HepG2 (cell line): ENCODE data around the gene THBS2. TPM values are rescaled to one million over a fixed set of nuclear protein-coding genes. Genes with fewer than 3 reads are reported as not detected.

Experiments
- ATAC-seq: fragments of 200-7000 bp; cut with Tn5 transposase; 3 replicates; pipeline ENCODE4 v1.9.1; 2020; ENCODE audit warnings: mild to moderate bottlenecking, moderate library complexity
- BruUV-seq: library from RNA; stranded (reverse); fragments of 400-500 nt; replicated peaks from 2 replicates; lab custom pipeline; 2021; lab: Mats Ljungman, UMichigan
- CTCF ChIA-PET: fragments of 300-600 bp; formaldehyde crosslinking; extraction: SDS; loops from one replicate; lab custom pipeline; 2021; ENCODE audit warnings: low total read pairs, inconsistent platforms, low intra/inter-chr PET ratio; lab: Yijun Ruan, JAX
- POLR2A ChIA-PET: fragments of 350-600 bp; sonication (Branson Sonifier 250); formaldehyde crosslinking; loops from one replicate; lab custom pipeline; 2020; ENCODE audit warnings: antibody characterized with exemption, inconsistent platforms; lab: Yijun Ruan, JAX
- DNase-seq: peaks from one replicate; pipeline ENCODE4 v3.0.0-alpha.2; 2015; ENCODE audit warnings: low spot score
- FAIRE-seq: peaks from 3 replicates; lab custom pipeline; 2011; peaks lifted over from hg19 to GRCh38; lab: Jason Lieb, UNC
- H2AFZ ChIP-seq: one replicate; pipeline ENCODE4 v1.6.1; 2011; ENCODE audit warnings: low read length, inconsistent platforms
- H3K27ac ChIP-seq: fragments of 300-600 bp; 3 replicates; pipeline ENCODE4 v1.8.0; 2011; ENCODE audit warnings: mixed run types, mild to moderate bottlenecking, mixed read lengths, low read length, inconsistent platforms; ENCODE audit not compliant: insufficient read depth; ENCODE audit errors: extremely low read length
- H3K27me3 ChIP-seq, 2 experiments: fragments of 200-600 bp in 1 of 2; 2 replicates in 1 of 2; 3 replicates in 1 of 2; pipeline versions ENCODE4 v1.6.0 to v1.8.0; 2011; ENCODE audit warnings: low read length in 2 of 2, mild to moderate bottlenecking in 2 of 2, moderate library complexity in 2 of 2, inconsistent platforms in 1 of 2; ENCODE audit not compliant: insufficient read depth in 2 of 2, control insufficient read depth in 1 of 2
- H3K36me3 ChIP-seq, 2 experiments: fragments of 200-600 bp in 1 of 2; replicated peaks in 1 of 2; 2 replicates in 1 of 2; 3 replicates in 1 of 2; pipeline versions ENCODE4 v1.5.1 to v1.8.0; 2011; ENCODE audit warnings: low read length in 2 of 2, inconsistent platforms in 1 of 2; ENCODE audit not compliant: insufficient read depth in 2 of 2, control insufficient read depth in 1 of 2
- H3K4me1 ChIP-seq: 2 replicates; pipeline ENCODE4 v1.5.1; 2012; ENCODE audit warnings: low read length, inconsistent platforms; ENCODE audit not compliant: insufficient read depth
- H3K4me2 ChIP-seq: 2 replicates; pipeline ENCODE4 v1.6.0; 2011; ENCODE audit warnings: low read depth, low read length, inconsistent platforms
- H3K4me3 ChIP-seq, 3 experiments: fragments of 200-600 bp in 1 of 3; sonication (generic), shearing (Covaris generic) in 1 of 3; replicated peaks in 1 of 3; 2 replicates each; pipeline ENCODE4 v1.5.1; 2011 to 2016; ENCODE audit warnings: low read length in 3 of 3, inconsistent platforms in 2 of 3, low read depth in 2 of 3, mild to moderate bottlenecking in 2 of 3, control low read depth in 1 of 3, mixed read lengths in 1 of 3; ENCODE audit not compliant: insufficient read depth in 1 of 3
- H3K79me2 ChIP-seq: one replicate; pipeline ENCODE4 v1.6.1; 2011; ENCODE audit warnings: low read length, inconsistent platforms; ENCODE audit not compliant: insufficient read depth
- H3K9ac ChIP-seq: 2 replicates; pipeline ENCODE4 v1.6.0; 2011; ENCODE audit warnings: mild to moderate bottlenecking, low read depth, low read length, inconsistent platforms; ENCODE audit not compliant: insufficient read depth
- H3K9me3 ChIP-seq: 2 replicates; pipeline ENCODE4 v1.5.1; 2012; ENCODE audit warnings: mild to moderate bottlenecking, low read length
- H4K20me1 ChIP-seq: 2 replicates; pipeline ENCODE4 v1.6.0; 2011; ENCODE audit warnings: inconsistent platforms, mild to moderate bottlenecking, low read length, moderate library complexity; ENCODE audit not compliant: insufficient read depth
- MED13 ChIP-seq: sonication (generic); formaldehyde crosslinking; IDR thresholded peaks from 2 replicates; pipeline ENCODE4 v1.5.0; 2020; ENCODE audit warnings: missing genetic modification reagents
- RFXAP ChIP-seq: sonication (generic); formaldehyde crosslinking; IDR thresholded peaks from 2 replicates; pipeline ENCODE4 v1.4.0; 2020; ENCODE audit warnings: missing genetic modification reagents, borderline replicate concordance
- SCMH1 ChIP-seq: sonication (generic); formaldehyde crosslinking; IDR thresholded peaks from 2 replicates; pipeline ENCODE4 v1.9.0; 2021; ENCODE audit warnings: missing genetic modification reagents, mild to moderate bottlenecking, borderline replicate concordance
- SNAI1 ChIP-seq: sonication (generic); formaldehyde crosslinking; IDR thresholded peaks from 2 replicates; pipeline ENCODE4 v1.5.0; 2020; ENCODE audit warnings: mild to moderate bottlenecking, missing genetic modification reagents, borderline replicate concordance
- TARDBP ChIP-seq: sonication (generic); formaldehyde crosslinking; IDR thresholded peaks from 2 replicates; pipeline ENCODE4 v1.8.0; 2022; ENCODE audit warnings: mild to moderate bottlenecking, missing genetic modification reagents
- THAP11 ChIP-seq: IDR thresholded peaks from 2 replicates; pipeline ENCODE4 v1.6.1; 2016; ENCODE audit warnings: missing biosample characterization, missing genetic modification reagents
- ZBTB7A ChIP-seq: sonication (generic); formaldehyde crosslinking; IDR thresholded peaks from 2 replicates; pipeline ENCODE4 v1.8.0; 2022; ENCODE audit warnings: mild to moderate bottlenecking, missing genetic modification reagents
- ZNF263 ChIP-seq: sonication (generic); formaldehyde crosslinking; IDR thresholded peaks from 2 replicates; pipeline ENCODE4 v1.4.0; 2020; ENCODE audit warnings: missing genetic modification reagents
- ZNF3 ChIP-seq: IDR thresholded peaks from 2 replicates; pipeline ENCODE4 v1.7.0; 2017; ENCODE audit warnings: inconsistent platforms
- ZNF660 ChIP-seq: sonication (generic); formaldehyde crosslinking; IDR thresholded peaks from 2 replicates; pipeline ENCODE4 v1.5.1; 2020; ENCODE audit warnings: mild to moderate bottlenecking, low read depth, missing genetic modification reagents, borderline replicate concordance
- WGBS: methylation state at CpG from one replicate; pipeline ENCODE4 v1.1.6; 2017; ENCODE audit warnings: low lambda C conversion rate; 5-methylcytosine and 5-hydroxymethylcytosine counted together
- in situ Hi-C: cut with HindIII; loops from 2 replicates; pipeline ENCODE4 v1.10.0; 2017; ENCODE audit warnings: low pct_unique_long_range_greater_than_20kb; ENCODE audit not compliant: extremely low pct_ligation_motif_present
- intact Hi-C: fragments of 100-400 bp; cut with micrococcal nuclease; formaldehyde crosslinking; loops from one replicate; pipeline ENCODE4 v1.10.0; 2022; ENCODE audit not compliant: unreplicated experiment
- polyA plus RNA-seq, 8 experiments: library from polyadenylated mRNA; depleted of rRNA in 3 of 8; stranded (reverse) in 7 of 8; unstranded in 1 of 8; fragments of >200 nt; fragmentation: Illumina TruSeq in 4 of 8; extraction: Trizol in 4 of 8; gene quantifications; 2 replicates each; pipeline versions ENCODE4 v1.2.1 to v1.2.3, GENCODE V29; 2011 to 2016; ENCODE audit warnings: low read depth in 4 of 8, missing spikeins in 1 of 8, mixed read lengths in 1 of 8; ENCODE audit not compliant: insufficient read depth in 1 of 8
- total RNA-seq, 5 experiments: library from RNA; depleted of rRNA; stranded (reverse); fragments of >200 nt; fragmentation: Illumina TruSeq; extraction: Trizol; gene quantifications; 2 replicates each; pipeline ENCODE4 v1.2.3, GENCODE V29; 2016; ENCODE audit warnings: low read depth in 1 of 5
- TF ChIP-seq, protein P1 (sequence below): sonication (generic); formaldehyde crosslinking; IDR thresholded peaks from 2 replicates; pipeline ENCODE4 v1.4.0; 2020; ENCODE audit warnings: missing genetic modification reagents, borderline replicate concordance
- TF ChIP-seq, protein P2 (sequence below), 2 experiments: sonication (generic) in 1 of 2; formaldehyde crosslinking in 1 of 2; IDR thresholded peaks; 2 replicates each; pipeline versions ENCODE4 v1.4.0 to v1.6.1; 2018 to 2020; ENCODE audit warnings: missing genetic modification reagents in 2 of 2, borderline replicate concordance in 1 of 2, low read depth in 1 of 2, mild to moderate bottlenecking in 1 of 2, missing biosample characterization in 1 of 2
- TF ChIP-seq, protein P3 (sequence below): sonication (generic); formaldehyde crosslinking; IDR thresholded peaks from 2 replicates; pipeline ENCODE4 v1.8.0; 2022; ENCODE audit warnings: missing genetic modification reagents, mild to moderate bottlenecking, moderate library complexity, borderline replicate concordance
- TF ChIP-seq, protein P4 (sequence below): sonication (generic); formaldehyde crosslinking; IDR thresholded peaks from 2 replicates; pipeline ENCODE4 v1.4.0; 2020; ENCODE audit warnings: missing genetic modification reagents, borderline replicate concordance

THBS2 gene
- total and polyA plus RNA-seq, 2 of the 13 experiments (the other 11 are each of a cell fraction or from before 2014, with no cell fraction given), result 0.12 to 0.15 TPM

DNA sequence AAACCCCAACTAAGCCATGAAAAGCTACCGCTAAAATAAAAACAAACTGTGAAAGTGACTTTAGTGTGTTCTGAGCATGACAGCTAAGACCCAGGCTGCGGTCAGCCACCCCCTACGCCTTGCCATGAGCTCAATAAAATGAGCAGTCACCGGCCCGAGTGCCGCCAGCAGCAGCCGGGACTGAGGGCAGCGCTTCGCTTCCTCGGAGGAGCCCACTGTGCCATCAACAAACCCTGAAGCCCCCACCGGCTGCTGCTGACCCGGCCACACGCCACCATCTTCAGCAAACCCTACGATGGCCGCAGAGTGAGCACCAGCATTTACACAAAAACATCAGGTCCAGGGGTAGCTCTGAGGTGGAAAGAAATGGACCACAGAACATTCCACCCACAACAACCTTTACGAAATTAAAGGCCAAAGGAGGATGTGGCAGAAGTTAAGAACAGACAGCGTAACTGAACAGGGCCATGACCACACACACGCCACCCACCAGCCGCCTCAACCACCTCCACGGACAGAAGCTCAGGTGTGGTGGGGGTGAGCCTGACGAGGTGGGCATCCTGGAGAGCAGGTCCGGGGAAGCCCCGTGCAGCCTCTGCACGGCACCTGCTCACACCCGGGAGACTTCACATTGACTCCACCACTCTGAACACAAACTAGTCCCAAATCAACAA is 67.0 kb downstream of the THBS2 start:
- intact Hi-C loops, result no loop called here
- in situ Hi-C loops, result no loop called here
- WGBS, result 54% methylated on average over 25 of the region's 25 CpGs
- POLR2A ChIA-PET, result no interaction called here
- H3K27me3 ChIP-seq, result peaks cover 10 to 70% of the 10 kb centered on the region in 2 experiments; a peak in 4 of 5 replicates
- BruUV-seq, result no TSS peak
- no peak overlapping the region for H3K4me2 ChIP-seq
- no peak overlapping the region for H3K27ac ChIP-seq
- no peak for FAIRE-seq
- CTCF ChIA-PET, result no interaction called here
- H3K36me3 ChIP-seq, result no peaks in the 10 kb centered on the region
- H3K79me2 ChIP-seq, result no peaks in the 10 kb centered on the region
- no peak overlapping the region for H3K4me3 ChIP-seq
- H2AFZ ChIP-seq, result no peak overlapping the region
- no peaks in the 10 kb centered on the region for H3K4me1 ChIP-seq
- H3K9me3 ChIP-seq, result no peaks in the 10 kb centered on the region
- no peak overlapping the region for H3K9ac ChIP-seq
- no peak for ATAC-seq
- no peaks in the 10 kb centered on the region for H4K20me1 ChIP-seq
- no peak for DNase-seq
- TF ChIP-seq ZNF3 (CRISPR knock-in tag), result no peak
- TF ChIP-seq ZNF660, result no peak
- no peak for TF ChIP-seq THAP11
- TF ChIP-seq ZBTB7A (CRISPR knock-in tag), result no peak
- TF ChIP-seq, protein P1, sequence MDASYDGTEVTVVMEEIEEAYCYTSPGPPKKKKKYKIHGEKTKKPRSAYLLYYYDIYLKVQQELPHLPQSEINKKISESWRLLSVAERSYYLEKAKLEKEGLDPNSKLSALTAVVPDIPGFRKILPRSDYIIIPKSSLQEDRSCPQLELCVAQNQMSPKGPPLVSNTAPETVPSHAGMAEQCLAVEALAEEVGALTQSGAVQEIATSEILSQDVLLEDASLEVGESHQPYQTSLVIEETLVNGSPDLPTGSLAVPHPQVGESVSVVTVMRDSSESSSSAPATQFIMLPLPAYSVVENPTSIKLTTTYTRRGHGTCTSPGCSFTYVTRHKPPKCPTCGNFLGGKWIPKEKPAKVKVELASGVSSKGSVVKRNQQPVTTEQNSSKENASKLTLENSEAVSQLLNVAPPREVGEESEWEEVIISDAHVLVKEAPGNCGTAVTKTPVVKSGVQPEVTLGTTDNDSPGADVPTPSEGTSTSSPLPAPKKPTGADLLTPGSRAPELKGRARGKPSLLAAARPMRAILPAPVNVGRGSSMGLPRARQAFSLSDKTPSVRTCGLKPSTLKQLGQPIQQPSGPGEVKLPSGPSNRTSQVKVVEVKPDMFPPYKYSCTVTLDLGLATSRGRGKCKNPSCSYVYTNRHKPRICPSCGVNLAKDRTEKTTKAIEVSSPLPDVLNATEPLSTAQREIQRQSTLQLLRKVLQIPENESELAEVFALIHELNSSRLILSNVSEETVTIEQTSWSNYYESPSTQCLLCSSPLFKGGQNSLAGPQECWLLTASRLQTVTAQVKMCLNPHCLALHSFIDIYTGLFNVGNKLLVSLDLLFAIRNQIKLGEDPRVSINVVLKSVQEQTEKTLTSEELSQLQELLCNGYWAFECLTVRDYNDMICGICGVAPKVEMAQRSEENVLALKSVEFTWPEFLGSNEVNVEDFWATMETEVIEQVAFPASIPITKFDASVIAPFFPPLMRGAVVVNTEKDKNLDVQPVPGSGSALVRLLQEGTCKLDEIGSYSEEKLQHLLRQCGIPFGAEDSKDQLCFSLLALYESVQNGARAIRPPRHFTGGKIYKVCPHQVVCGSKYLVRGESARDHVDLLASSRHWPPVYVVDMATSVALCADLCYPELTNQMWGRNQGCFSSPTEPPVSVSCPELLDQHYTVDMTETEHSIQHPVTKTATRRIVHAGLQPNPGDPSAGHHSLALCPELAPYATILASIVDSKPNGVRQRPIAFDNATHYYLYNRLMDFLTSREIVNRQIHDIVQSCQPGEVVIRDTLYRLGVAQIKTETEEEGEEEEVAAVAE, result no peak
- no peak for TF ChIP-seq RFXAP (CRISPR knock-in tag)
- TF ChIP-seq, protein P2, sequence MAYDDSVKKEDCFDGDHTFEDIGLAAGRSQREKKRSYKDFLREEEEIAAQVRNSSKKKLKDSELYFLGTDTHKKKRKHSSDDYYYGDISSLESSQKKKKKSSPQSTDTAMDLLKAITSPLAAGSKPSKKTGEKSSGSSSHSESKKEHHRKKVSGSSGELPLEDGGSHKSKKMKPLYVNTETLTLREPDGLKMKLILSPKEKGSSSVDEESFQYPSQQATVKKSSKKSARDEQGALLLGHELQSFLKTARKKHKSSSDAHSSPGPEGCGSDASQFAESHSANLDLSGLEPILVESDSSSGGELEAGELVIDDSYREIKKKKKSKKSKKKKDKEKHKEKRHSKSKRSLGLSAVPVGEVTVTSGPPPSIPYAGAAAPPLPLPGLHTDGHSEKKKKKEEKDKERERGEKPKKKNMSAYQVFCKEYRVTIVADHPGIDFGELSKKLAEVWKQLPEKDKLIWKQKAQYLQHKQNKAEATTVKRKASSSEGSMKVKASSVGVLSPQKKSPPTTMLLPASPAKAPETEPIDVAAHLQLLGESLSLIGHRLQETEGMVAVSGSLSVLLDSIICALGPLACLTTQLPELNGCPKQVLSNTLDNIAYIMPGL (CRISPR knock-in tag; IDR thresholded peaks at IDR 0.05; ENCODE audit: borderline replicate concordance in 1 of 2, low read depth in 1 of 2), result no peak
- TF ChIP-seq, protein P3, sequence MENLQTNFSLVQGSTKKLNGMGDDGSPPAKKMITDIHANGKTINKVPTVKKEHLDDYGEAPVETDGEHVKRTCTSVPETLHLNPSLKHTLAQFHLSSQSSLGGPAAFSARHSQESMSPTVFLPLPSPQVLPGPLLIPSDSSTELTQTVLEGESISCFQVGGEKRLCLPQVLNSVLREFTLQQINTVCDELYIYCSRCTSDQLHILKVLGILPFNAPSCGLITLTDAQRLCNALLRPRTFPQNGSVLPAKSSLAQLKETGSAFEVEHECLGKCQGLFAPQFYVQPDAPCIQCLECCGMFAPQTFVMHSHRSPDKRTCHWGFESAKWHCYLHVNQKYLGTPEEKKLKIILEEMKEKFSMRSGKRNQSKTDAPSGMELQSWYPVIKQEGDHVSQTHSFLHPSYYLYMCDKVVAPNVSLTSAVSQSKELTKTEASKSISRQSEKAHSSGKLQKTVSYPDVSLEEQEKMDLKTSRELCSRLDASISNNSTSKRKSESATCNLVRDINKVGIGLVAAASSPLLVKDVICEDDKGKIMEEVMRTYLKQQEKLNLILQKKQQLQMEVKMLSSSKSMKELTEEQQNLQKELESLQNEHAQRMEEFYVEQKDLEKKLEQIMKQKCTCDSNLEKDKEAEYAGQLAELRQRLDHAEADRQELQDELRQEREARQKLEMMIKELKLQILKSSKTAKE (CRISPR knock-in tag), result no peak
- TF ChIP-seq ZNF263 (CRISPR knock-in tag), result no peak
- TF ChIP-seq SCMH1 (CRISPR knock-in tag), result no peak
- TF ChIP-seq SNAI1 (CRISPR knock-in tag), result no peak
- no peak for TF ChIP-seq TARDBP
- TF ChIP-seq, protein P4, sequence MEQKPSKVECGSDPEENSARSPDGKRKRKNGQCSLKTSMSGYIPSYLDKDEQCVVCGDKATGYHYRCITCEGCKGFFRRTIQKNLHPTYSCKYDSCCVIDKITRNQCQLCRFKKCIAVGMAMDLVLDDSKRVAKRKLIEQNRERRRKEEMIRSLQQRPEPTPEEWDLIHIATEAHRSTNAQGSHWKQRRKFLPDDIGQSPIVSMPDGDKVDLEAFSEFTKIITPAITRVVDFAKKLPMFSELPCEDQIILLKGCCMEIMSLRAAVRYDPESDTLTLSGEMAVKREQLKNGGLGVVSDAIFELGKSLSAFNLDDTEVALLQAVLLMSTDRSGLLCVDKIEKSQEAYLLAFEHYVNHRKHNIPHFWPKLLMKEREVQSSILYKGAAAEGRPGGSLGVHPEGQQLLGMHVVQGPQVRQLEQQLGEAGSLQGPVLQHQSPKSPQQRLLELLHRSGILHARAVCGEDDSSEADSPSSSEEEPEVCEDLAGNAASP, result no peak
- no peak for TF ChIP-seq MED13 (CRISPR knock-in tag)
